Measurements from ENCODE around the gene STARD5. TPM values are rescaled to one million over a fixed set of nuclear protein-coding genes. Genes with fewer than 3 reads are reported as not detected.

The STARD5 gene
- total and polyA plus RNA-seq, 2 experiments from 2014 or later: 3.8 to 10.1 TPM

- TF ChIP-seq EZH2phosphoT487 (IDR thresholded peaks at IDR 0.05; ENCODE audit: unreplicated experiment): no peak
- TF ChIP-seq NANOG (IDR thresholded peaks at IDR 0.05; ENCODE audit: borderline replicate concordance): no peak
- TF ChIP-seq ETS1 (IDR thresholded peaks at IDR 0.05): no peak
- no peak for TF ChIP-seq JUNB (IDR thresholded peaks at IDR 0.05; ENCODE audit: unreplicated experiment)
- no peak for TF ChIP-seq CREB1 (CRISPR knock-in tag; IDR thresholded peaks at IDR 0.05; ENCODE audit: low read depth)
- TF ChIP-seq ZNF114 (CRISPR knock-in tag; IDR thresholded peaks at IDR 0.05): no peak
- TF ChIP-seq CTCF (conservative IDR thresholded peaks at IDR 0.05; ENCODE audit: low read depth in 2 of 2): no peak
Observed at GRCh38 chr15:81314378-81314777, 9.6 kb downstream of the STARD5 start (continued).

- H3K27me3 Mint-ChIP-seq (ENCODE audit: insufficient read depth, low read depth, poor library complexity): peaks cover 2% of the 10 kb centered on the region
- ATAC-seq (no peak), DNase-seq (ENCODE audit: low spot score) (no peak)
- Histone ChIP-seq H3K9me2 (ENCODE audit: insufficient read depth) (0 out of 2 replicates have a peak, but pooled peaks cover 4% of the 10 kb centered on the region), H3K27ac (ENCODE audit: low read depth) (no peak overlapping the region), H3K27me3 (ENCODE audit: insufficient read depth) (no peaks in the 10 kb centered on the region), H3K4me1 (ENCODE audit: insufficient read depth) (no peaks in the 10 kb centered on the region), H3K79me2 (replicated peaks; ENCODE audit: insufficient read depth) (no peaks in the 10 kb centered on the region), H2AFZ (no peak overlapping the region), H4K20me1 (replicated peaks; ENCODE audit: insufficient read depth) (no peaks in the 10 kb centered on the region), H3K4me3 (no peak overlapping the region), H3K36me3 (ENCODE audit: insufficient read depth) (no peaks in the 10 kb centered on the region), H3F3A (replicated peaks; ENCODE audit: low read depth) (no peaks in the 10 kb centered on the region), H3K4me2 (no peak overlapping the region)
- H3K4me1 Mint-ChIP-seq: no peaks in the 10 kb centered on the region
- H3K4me3 Mint-ChIP-seq: no peak overlapping the region
- no peak overlapping the region for H3K27ac Mint-ChIP-seq
- peaks cover 28% of the 10 kb centered on the region for H3K36me3 Mint-ChIP-seq (ENCODE audit: low read depth)
- H3K9me3 Mint-ChIP-seq: no peaks in the 10 kb centered on the region
- TF ChIP-seq JUNB (IDR thresholded peaks at IDR 0.05; ENCODE audit: unreplicated experiment) (no peak), ZNF114 (CRISPR knock-in tag; IDR thresholded peaks at IDR 0.05) (no peak), ETS1 (IDR thresholded peaks at IDR 0.05) (no peak), NANOG (IDR thresholded peaks at IDR 0.05; ENCODE audit: borderline replicate concordance) (no peak), CTCF (conservative IDR thresholded peaks at IDR 0.05; ENCODE audit: low read depth in 2 of 2) (no peak), EZH2phosphoT487 (IDR thresholded peaks at IDR 0.05; ENCODE audit: unreplicated experiment) (no peak), STAT1 (IDR thresholded peaks at IDR 0.05; ENCODE audit: unreplicated experiment) (no peak), REST (IDR thresholded peaks at IDR 0.05; ENCODE audit: unreplicated experiment) (no peak), POLR2AphosphoS5 (IDR thresholded peaks at IDR 0.05; ENCODE audit: low read depth) (no peak)
Observed at GRCh38 chr15:81313686-81314085, 10.3 kb downstream of the STARD5 start.

Measured in GM23338 (cell line).